ENCODE results near the gene FCRL2. TPM values are rescaled to one million over a fixed set of nuclear protein-coding genes. Genes with fewer than 3 reads are reported as not detected.

Gene FCRL2
- total RNA-seq, 1 experiment from 2014 or later, result not detected

- TF ChIP-seq CREB1 (CRISPR knock-in tag; IDR thresholded peaks at IDR 0.05), result no peak
- no peak for TF ChIP-seq HMGA2 (CRISPR knock-in tag; IDR thresholded peaks at IDR 0.05)
- no peak for TF ChIP-seq ZBTB43 (CRISPR knock-in tag; IDR thresholded peaks at IDR 0.05)
- no peak for TF ChIP-seq PRRX2 (CRISPR knock-in tag; IDR thresholded peaks at IDR 0.05)
- no peak for TF ChIP-seq OVOL2 (CRISPR knock-in tag; IDR thresholded peaks at IDR 0.05; ENCODE audit: borderline replicate concordance)
- TF ChIP-seq NR3C1 (CRISPR knock-in tag; conservative IDR thresholded peaks at IDR 0.05; ENCODE audit: low read depth), result no peak
Observed at GRCh38 chr1:157700305-157700704, 76.6 kb downstream of the FCRL2 start (continued).

GRCh38 chr1:157697781-157698569 is 79.0 kb downstream of the FCRL2 start:
- H3K9me3 Mint-ChIP-seq, result no peaks in the 10 kb centered on the region
- H3K27me3 Mint-ChIP-seq (ENCODE audit: low read depth), result peaks cover 3% of the 10 kb centered on the region
- H3K27ac Mint-ChIP-seq, result no peak overlapping the region
- DNase-seq (ENCODE audit: low spot score) (no peak), ATAC-seq (peak; percentile 47; the same call in 1 of the 2 replicates)
- TF ChIP-seq USF1 (CRISPR knock-in tag; IDR thresholded peaks at IDR 0.05) (no peak), ZBTB21 (CRISPR knock-in tag; IDR thresholded peaks at IDR 0.05; ENCODE audit: borderline replicate concordance) (no peak), TP53 (CRISPR knock-in tag; IDR thresholded peaks at IDR 0.05) (no peak), ZNF671 (CRISPR knock-in tag; IDR thresholded peaks at IDR 0.05) (no peak), ZNF396 (CRISPR knock-in tag; IDR thresholded peaks at IDR 0.05; ENCODE audit: borderline replicate concordance) (no peak), ZNF532 (CRISPR knock-in tag; IDR thresholded peaks at IDR 0.05; ENCODE audit: borderline replicate concordance) (no peak)
- H3K4me1 Mint-ChIP-seq, result peaks cover 20% of the 10 kb centered on the region
- no peaks in the 10 kb centered on the region for H3K36me3 Mint-ChIP-seq
- H3K4me3 Mint-ChIP-seq, result no peak overlapping the region
- CTCF ChIA-PET, result no interaction called here
- POLR2A ChIA-PET, result no interaction called here

- ATAC-seq, result no peak
- H3K4me1 Mint-ChIP-seq, result peaks cover 20% of the 10 kb centered on the region
- no peaks in the 10 kb centered on the region for H3K36me3 Mint-ChIP-seq
- CTCF ChIA-PET, result no interaction called here
- H3K27ac Mint-ChIP-seq, result no peak overlapping the region
- TF ChIP-seq ZNF416 (CRISPR knock-in tag; IDR thresholded peaks at IDR 0.05) (no peak), TEAD1 (CRISPR knock-in tag; IDR thresholded peaks at IDR 0.05) (no peak), HMGA2 (CRISPR knock-in tag; IDR thresholded peaks at IDR 0.05) (no peak), ZNF281 (CRISPR knock-in tag; IDR thresholded peaks at IDR 0.05) (no peak), ZSCAN18 (CRISPR knock-in tag; IDR thresholded peaks at IDR 0.05) (no peak), ZNF396 (CRISPR knock-in tag; IDR thresholded peaks at IDR 0.05; ENCODE audit: borderline replicate concordance) (no peak), NFATC4 (CRISPR knock-in tag; IDR thresholded peaks at IDR 0.05) (no peak), SMAD3 (CRISPR knock-in tag; IDR thresholded peaks at IDR 0.05; ENCODE audit: borderline replicate concordance) (no peak), NR2C2 (CRISPR knock-in tag; IDR thresholded peaks at IDR 0.05) (no peak), ELF4 (CRISPR knock-in tag; IDR thresholded peaks at IDR 0.05; ENCODE audit: low read depth) (no peak)
- no peak for DNase-seq (ENCODE audit: low spot score)
- peaks cover 3% of the 10 kb centered on the region for H3K27me3 Mint-ChIP-seq (ENCODE audit: low read depth)
- H3K4me3 Mint-ChIP-seq, result no peak overlapping the region
- POLR2A ChIA-PET, result no interaction called here
- no peaks in the 10 kb centered on the region for H3K9me3 Mint-ChIP-seq
Observed at GRCh38 chr1:157696966-157697628, 79.8 kb downstream of the FCRL2 start.
